ENCODE results near the gene ICAM1.
A peak's percentile ranks its signal among the peaks of the same experiment; 100 is the strongest.
"Not testable (repeated sequence)": the region's sequence is repeated elsewhere in the genome, so short reads cannot be mapped to it uniquely, and the experiment has no call there.

The ICAM1 gene

GRCh38 chr19:10269333-10270179 lies 1.4 kb upstream of the ICAM1 start:
- intact Hi-C loops (cut with DNase I): loop anchor here (2.0 kb wide), 1 partner anchor 119 kb away; no protein-coding TSS in a partner anchor
- DNase-seq: peak; percentile 64 to 93 (median 84)

GRCh38 chr19:10270180-10270615 lies 722 bp upstream of the ICAM1 start:
- DNase-seq: peak in 33 of 42 donors; percentile 17 to 74 (median 46)

GRCh38 chr19:10271543-10272086 lies 695 bp downstream of the ICAM1 start:
- intact Hi-C loops (cut with DNase I): no loop called here
- peak in 1 of 42 donors; percentile 16 for DNase-seq

More at GRCh38 chr19:10270180-10270615, 722 bp upstream of the ICAM1 start:
- intact Hi-C loops (cut with DNase I): no loop called here

- DNase-seq: no peak
- intact Hi-C loops (cut with DNase I): no loop called here
Observed at GRCh38 chr19:10274589-10274988, 3.7 kb downstream of the ICAM1 start.

GRCh38 chr19:10277795-10278589 lies 7.1 kb downstream of the ICAM1 start:
- intact Hi-C loops (cut with DNase I): no loop called here
- no peak for DNase-seq

- intact Hi-C loops (cut with DNase I): no loop called here
- DNase-seq: no peak
Observed at GRCh38 chr19:10278935-10279334, 8.0 kb downstream of the ICAM1 start.

- DNase-seq: no peak
- intact Hi-C loops (cut with DNase I): no loop called here
Observed at GRCh38 chr19:10279737-10280442, 9.0 kb downstream of the ICAM1 start.

- DNase-seq; intact Hi-C loops (cut with DNase I): not testable (repeated sequence)
Observed at GRCh38 chr19:10282043-10282442, 11.1 kb downstream of the ICAM1 start.

GRCh38 chr19:10283301-10284064 lies 12.6 kb downstream of the ICAM1 start:
- no peak for DNase-seq
- intact Hi-C loops (cut with DNase I): no loop called here

- intact Hi-C loops (cut with DNase I): no loop called here
- no peak for DNase-seq
Observed at GRCh38 chr19:10284065-10284959, 13.4 kb downstream of the ICAM1 start.

GRCh38 chr19:10284960-10285278 lies 14.0 kb downstream of the ICAM1 start:
- intact Hi-C loops (cut with DNase I): no loop called here
- no peak for DNase-seq

GRCh38 chr19:10285393-10285792 lies 14.5 kb downstream of the ICAM1 start:
- no peak for DNase-seq

GRCh38 chr19:10286803-10287737 lies 16.1 kb downstream of the ICAM1 start, which contains the start of gene ICAM4:
Gene ICAM4, plus strand, starts transcription at chr19:10286955. Its CDS starts 58 bp downstream, at chr19:10287013.
- intact Hi-C loops (cut with DNase I): no loop called here
- DNase-seq: no peak

More at GRCh38 chr19:10285393-10285792, 14.5 kb downstream of the ICAM1 start:
- intact Hi-C loops (cut with DNase I): no loop called here

- intact Hi-C loops (cut with DNase I): no loop called here
- peak; percentile 42 to 88 (median 68) for DNase-seq
Observed at GRCh38 chr19:10288662-10289166, 17.8 kb downstream of the ICAM1 start.

- intact Hi-C loops (cut with DNase I): no loop called here
- peak in 39 of 42 donors; percentile 23 to 82 (median 64) for DNase-seq
Observed at GRCh38 chr19:10289167-10289835, 18.4 kb downstream of the ICAM1 start.

All from head of caudate nucleus (tissue), 42 donors.